A673 (cell line): ENCODE data around the gene SFXN2.

Source experiments
- CTCF ChIP-seq: fragments of 300-800, 200-600 bp; sonication (generic); conservative IDR thresholded peaks from 2 replicates; pipeline ENCODE4 v1.5.1; 2017; ENCODE audit warnings: low read depth, mild to moderate bottlenecking, antibody characterized with exemption, low read length, moderate library complexity, mixed read lengths
- EZH2 ChIP-seq: fragments of 200-600 bp; sonication (generic); IDR thresholded peaks from 2 replicates; pipeline ENCODE4 v1.6.1; 2017; ENCODE audit warnings: borderline replicate concordance, low read depth, mild to moderate bottlenecking, mixed read lengths, antibody characterized with exemption, low read length; ENCODE audit not compliant: poor library complexity, severe bottlenecking

DNA sequence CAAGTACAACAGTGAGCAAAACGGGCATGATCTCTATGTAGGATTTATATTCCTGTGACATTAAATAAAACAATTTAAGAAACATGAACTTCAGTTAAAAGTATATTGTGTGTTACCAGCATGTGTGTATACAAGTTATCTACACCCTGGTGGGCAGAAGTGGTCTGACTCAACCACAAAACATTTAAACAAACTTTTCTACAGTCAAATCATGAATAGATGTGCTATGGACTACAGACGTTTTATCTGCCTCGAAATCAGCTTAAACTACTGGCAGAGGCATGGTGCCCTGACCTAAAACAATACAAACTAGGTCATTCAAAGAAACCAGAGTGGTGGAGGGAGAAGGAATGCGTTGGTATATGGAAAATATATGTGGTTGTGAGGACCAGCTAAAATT is 3.8 kb upstream of the SFXN2 start:
- TF ChIP-seq CTCF (no peak), EZH2 (no peak)
